AG09309 (cell line): Measurements from ENCODE around the gene PAXIP1.

Experiments
- DNase-seq: peaks from one replicate; pipeline ENCODE4 v3.0.0-alpha.2; 2010; ENCODE audit warnings: low read depth
- H3K4me3 ChIP-seq: 2 replicates; pipeline ENCODE4 v1.5.1; 2011; ENCODE audit warnings: mild to moderate bottlenecking, low read depth, low read length, moderate library complexity; ENCODE audit not compliant: control insufficient read depth
- CTCF ChIP-seq: IDR thresholded peaks from 2 replicates; pipeline ENCODE4 v1.5.1; 2011; ENCODE audit warnings: mild to moderate bottlenecking, low read depth, low read length, inconsistent platforms; ENCODE audit not compliant: insufficient read depth, control insufficient read depth; ENCODE audit errors: missing control alignments

Gene PAXIP1

GRCh38 chr7:154973381-154973780 is 29.5 kb downstream of the PAXIP1 start:
- no peak for TF ChIP-seq CTCF
- DNase-seq: no peak
- no peak overlapping the region for H3K4me3 ChIP-seq

GRCh38 chr7:154968336-154969001 is 34.5 kb downstream of the PAXIP1 start:
- no peak for TF ChIP-seq CTCF
- no peak overlapping the region for H3K4me3 ChIP-seq
- no peak for DNase-seq

GRCh38 chr7:154967401-154967955 is 35.4 kb downstream of the PAXIP1 start:
- DNase-seq: no peak
- no peak overlapping the region for H3K4me3 ChIP-seq
- no peak for TF ChIP-seq CTCF

GRCh38 chr7:154965014-154965413 is 37.9 kb downstream of the PAXIP1 start:
- DNase-seq: no peak
- no peak overlapping the region for H3K4me3 ChIP-seq
- TF ChIP-seq CTCF: no peak

GRCh38 chr7:154960063-154960790 is 42.7 kb downstream of the PAXIP1 start:
- TF ChIP-seq CTCF: no peak
- no peak overlapping the region for H3K4me3 ChIP-seq
- no peak for DNase-seq

GRCh38 chr7:154956427-154956826 is 46.5 kb downstream of the PAXIP1 start:
- DNase-seq: no peak
- no peak for TF ChIP-seq CTCF
- H3K4me3 ChIP-seq: no peak overlapping the region
